GM23248 (cell line): ENCODE data around the gene CTNNAL1.

Experiments
- EZH2 ChIP-seq: fragments of 200-600 bp; sonication (generic); IDR thresholded peaks from 2 replicates; pipeline ENCODE4 v1.6.1; 2018; ENCODE audit warnings: antibody characterized with exemption, mild to moderate bottlenecking; ENCODE audit not compliant: insufficient read depth, poor library complexity, severe bottlenecking
- EZH2phosphoT487 ChIP-seq: fragments of 200-600 bp; sonication (generic); IDR thresholded peaks from 2 replicates; pipeline ENCODE4 v1.6.1; 2018; ENCODE audit warnings: antibody characterized with exemption, moderate library complexity, mild to moderate bottlenecking, low read depth; ENCODE audit not compliant: insufficient read depth

DNA sequence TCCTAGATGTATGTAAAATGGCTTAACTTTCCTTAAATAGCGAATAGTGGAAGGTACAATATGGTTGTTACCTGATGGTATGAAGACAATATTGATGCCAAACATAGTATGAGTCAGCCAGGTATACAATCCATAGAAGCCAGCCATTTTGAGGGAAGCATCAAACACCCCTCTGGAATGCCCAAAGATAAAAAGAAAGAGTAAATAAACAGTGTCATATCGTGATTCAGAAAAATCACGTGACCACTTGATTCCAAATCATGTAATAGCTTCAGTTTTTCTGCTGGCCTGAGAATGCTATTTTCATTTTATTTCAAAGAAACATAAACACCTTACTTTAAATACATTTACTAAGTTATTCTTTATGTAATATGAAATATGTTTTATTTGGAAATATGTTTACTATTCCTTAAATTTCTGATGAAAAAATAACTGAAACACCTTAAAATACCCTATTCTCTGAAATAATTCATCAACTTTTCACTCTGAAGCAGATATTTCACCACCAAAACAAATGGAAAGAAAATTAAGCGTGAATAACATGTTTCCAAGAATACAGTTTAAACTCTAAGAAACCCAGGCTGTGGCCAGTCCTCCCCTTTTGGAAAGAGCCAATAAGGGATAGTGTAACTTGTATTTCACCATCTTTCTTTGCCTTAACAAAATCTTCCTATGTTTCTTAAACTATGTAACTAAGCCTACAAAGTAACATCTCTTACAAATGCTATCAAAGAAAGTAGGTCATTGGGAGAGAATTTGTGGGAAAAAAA lies 24.8 kb upstream of the CTNNAL1 start:
- TF ChIP-seq EZH2 (no peak), EZH2phosphoT487 (no peak)
